HG03280 (cell line): ENCODE data around the gene RPS6KA2.
"Not testable (repeated sequence)": the region's sequence is repeated elsewhere in the genome, so short reads cannot be mapped to it uniquely, and the experiment has no call there.

Experiments used
- ATAC-seq: cut with Tn5 transposase; IDR thresholded peaks from one replicate; pipeline ENCODE4 v1.9.1; 2021; ENCODE audit warnings: mild to moderate bottlenecking, moderate library complexity; ENCODE audit not compliant: unreplicated experiment

The RPS6KA2 gene

GRCh38 chr6:166595061-166595780 lies 31.8 kb downstream of the RPS6KA2 start:
- no peak for ATAC-seq

GRCh38 chr6:166592821-166593220 lies 34.2 kb downstream of the RPS6KA2 start:
- ATAC-seq, result no peak

GRCh38 chr6:166591961-166592520 lies 35.0 kb downstream of the RPS6KA2 start:
- ATAC-seq, result no peak

- no peak for ATAC-seq
Observed at GRCh38 chr6:166591026-166591425, 36.0 kb downstream of the RPS6KA2 start.

- no peak for ATAC-seq
Observed at GRCh38 chr6:166589786-166590574, 37.1 kb downstream of the RPS6KA2 start.

GRCh38 chr6:166589337-166589731 lies 37.7 kb downstream of the RPS6KA2 start:
- ATAC-seq, result no peak

- ATAC-seq, result no peak
Observed at GRCh38 chr6:166588691-166589336, 38.2 kb downstream of the RPS6KA2 start.

- peak; percentile 82 for ATAC-seq
Observed at GRCh38 chr6:166587631-166588413, 39.2 kb downstream of the RPS6KA2 start.

GRCh38 chr6:166586424-166587156 lies 40.5 kb downstream of the RPS6KA2 start, which contains the start of gene RAMACL:
Gene RAMACL, minus strand, starts transcription at chr6:166586678. Its CDS starts 201 bp downstream, at chr6:166586477.
- ATAC-seq, result peak; percentile 80

- no peak for ATAC-seq
Observed at GRCh38 chr6:166584853-166585429, 42.1 kb downstream of the RPS6KA2 start.

- ATAC-seq, result no peak
Observed at GRCh38 chr6:166584155-166584554, 42.9 kb downstream of the RPS6KA2 start.

GRCh38 chr6:166583230-166583965 lies 43.7 kb downstream of the RPS6KA2 start:
- no peak for ATAC-seq

- no peak for ATAC-seq
Observed at GRCh38 chr6:166582258-166582657, 44.8 kb downstream of the RPS6KA2 start.

GRCh38 chr6:166581801-166582200 lies 45.2 kb downstream of the RPS6KA2 start:
- not testable (repeated sequence) for ATAC-seq

GRCh38 chr6:166581091-166581511 lies 46.0 kb downstream of the RPS6KA2 start:
- ATAC-seq, result no peak

- no peak for ATAC-seq
Observed at GRCh38 chr6:166580076-166581050, 46.7 kb downstream of the RPS6KA2 start.

GRCh38 chr6:166579237-166579850 lies 47.7 kb downstream of the RPS6KA2 start:
- ATAC-seq, result no peak
